ENCODE measurements around the gene SLC49A3.
"Not testable (repeated sequence)": the region's sequence is repeated elsewhere in the genome, so short reads cannot be mapped to it uniquely, and the experiment has no call there.

DNA sequence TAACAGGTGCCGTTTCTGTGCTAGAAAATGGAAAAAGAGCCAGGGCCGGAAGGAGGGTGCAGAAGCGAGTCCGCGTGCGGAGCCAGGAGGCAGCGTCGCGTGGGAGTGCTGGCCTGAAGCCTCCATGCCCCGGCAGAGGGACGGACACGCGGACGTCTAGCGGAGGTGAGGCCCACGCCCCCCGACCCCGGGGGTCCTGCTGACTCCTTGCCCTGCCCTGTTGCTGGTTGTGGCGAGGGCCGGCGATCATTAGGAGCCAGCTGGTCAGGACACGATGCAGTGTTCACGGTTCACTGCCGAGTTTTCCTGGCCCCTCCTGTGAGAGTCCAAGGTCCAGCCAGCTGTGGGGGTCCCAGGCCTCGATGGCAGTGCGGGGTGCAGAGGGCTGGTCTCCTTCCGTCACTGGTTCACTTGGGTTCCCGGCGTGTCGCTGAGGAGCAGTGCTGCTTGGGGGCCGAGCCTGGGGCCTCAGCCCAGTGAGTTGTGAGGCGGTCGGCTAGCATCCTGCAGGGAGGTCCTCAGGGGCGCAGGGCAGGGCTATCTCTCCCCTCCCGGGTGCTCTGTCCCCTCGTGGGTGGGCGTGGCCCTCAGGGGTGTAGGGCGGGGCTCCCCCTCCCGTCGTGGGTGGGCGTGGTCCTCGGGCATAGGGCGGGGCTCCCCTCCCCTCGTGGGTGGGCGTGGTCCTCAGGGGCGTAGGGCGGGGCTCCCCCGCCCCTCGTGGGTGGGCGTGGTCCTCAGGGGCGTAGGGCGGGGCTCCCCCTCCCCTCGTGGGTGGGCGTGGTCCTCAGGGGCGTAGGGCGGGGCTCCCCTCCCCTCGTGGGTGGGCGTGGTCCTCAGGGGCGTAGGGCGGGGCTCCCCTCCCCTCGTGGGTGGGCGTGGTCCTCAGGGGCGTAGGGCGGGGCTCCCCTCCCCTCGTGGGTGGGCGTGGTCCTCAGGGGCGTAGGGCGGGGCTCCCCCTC is 42.3 kb upstream of the SLC49A3 start:
- TF ChIP-seq, protein P1, sequence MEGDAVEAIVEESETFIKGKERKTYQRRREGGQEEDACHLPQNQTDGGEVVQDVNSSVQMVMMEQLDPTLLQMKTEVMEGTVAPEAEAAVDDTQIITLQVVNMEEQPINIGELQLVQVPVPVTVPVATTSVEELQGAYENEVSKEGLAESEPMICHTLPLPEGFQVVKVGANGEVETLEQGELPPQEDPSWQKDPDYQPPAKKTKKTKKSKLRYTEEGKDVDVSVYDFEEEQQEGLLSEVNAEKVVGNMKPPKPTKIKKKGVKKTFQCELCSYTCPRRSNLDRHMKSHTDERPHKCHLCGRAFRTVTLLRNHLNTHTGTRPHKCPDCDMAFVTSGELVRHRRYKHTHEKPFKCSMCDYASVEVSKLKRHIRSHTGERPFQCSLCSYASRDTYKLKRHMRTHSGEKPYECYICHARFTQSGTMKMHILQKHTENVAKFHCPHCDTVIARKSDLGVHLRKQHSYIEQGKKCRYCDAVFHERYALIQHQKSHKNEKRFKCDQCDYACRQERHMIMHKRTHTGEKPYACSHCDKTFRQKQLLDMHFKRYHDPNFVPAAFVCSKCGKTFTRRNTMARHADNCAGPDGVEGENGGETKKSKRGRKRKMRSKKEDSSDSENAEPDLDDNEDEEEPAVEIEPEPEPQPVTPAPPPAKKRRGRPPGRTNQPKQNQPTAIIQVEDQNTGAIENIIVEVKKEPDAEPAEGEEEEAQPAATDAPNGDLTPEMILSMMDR (IDR thresholded peaks at IDR 0.05), result not testable (repeated sequence)
- not testable (repeated sequence) for TF ChIP-seq POLR2A (IDR thresholded peaks at IDR 0.05)
